Mucosa of descending colon (tissue), 3 donors: ENCODE data around the gene GLRA1. TPM values are rescaled to one million over a fixed set of nuclear protein-coding genes. Genes with fewer than 3 reads are reported as not detected.
"Not testable (repeated sequence)": the region's sequence is repeated elsewhere in the genome, so short reads cannot be mapped to it uniquely, and the experiment has no call there.

Source experiments
- ATAC-seq: fragments of 200-7000 bp; cut with Tn5 transposase; one replicate; pipeline ENCODE4 v1.9.1; 2020; ENCODE audit warnings: mild to moderate bottlenecking, moderate library complexity
- DNase-seq, 3 donors: peaks; one replicate each; pipeline ENCODE4 v3.0.0-alpha.2; 2020
- H3K36me3 ChIP-seq: fragments of 200-600 bp; one replicate; pipeline ENCODE4 v1.8.0; 2021; ENCODE audit warnings: low read depth, mild to moderate bottlenecking
- H3K4me1 ChIP-seq: fragments of 200-600 bp; one replicate; pipeline ENCODE4 v1.8.0; 2021; ENCODE audit warnings: low read depth, mild to moderate bottlenecking
- H3K4me3 ChIP-seq: fragments of 200-600 bp; one replicate; pipeline ENCODE4 v1.8.0; 2021; ENCODE audit warnings: mild to moderate bottlenecking
- H3K9me3 ChIP-seq: fragments of 200-600 bp; one replicate; pipeline ENCODE4 v1.8.0; 2021; ENCODE audit warnings: mild to moderate bottlenecking
- CTCF ChIP-seq: fragments of 200-600 bp; IDR thresholded peaks from one replicate; pipeline ENCODE4 v1.8.0; 2022; ENCODE audit warnings: antibody characterized with exemption, mild to moderate bottlenecking
- intact Hi-C, 2 donors: fragments of 100-400 bp; cut with DNase I in 1 of 2; cut with micrococcal nuclease in 1 of 2; formaldehyde crosslinking; loops; one replicate each; pipeline versions ENCODE4 v1.11.0 to v1.11.1; 2022; cut with DNase I, micrococcal nuclease
- total RNA-seq, 3 donors: library from RNA; stranded (reverse); fragmentation: NEBNext Ultra II Directional in 2 of 3; extraction: Animal tissue kit (Norgen Biotek cat#: 25700) in 2 of 3; gene quantifications; one replicate each; pipeline versions ENCODE4 v1.2.1 to v1.2.4, GENCODE V29; 2021 to 2023
- donor health status: DM: no; HTN: no; CAD: no; lungs with moderate emphysema.
- donor health status: DM: no; HTN: no; CAD: no.
- donor health status: DM: no; HTN: yes; CAD: no.

The GLRA1 gene
- total RNA-seq, 3 donors from 2014 or later, result not detected

GRCh38 chr5:151784141-151784540 lies 140.5 kb downstream of the GLRA1 start:
- H3K36me3 ChIP-seq, result no peaks in the 10 kb centered on the region
- H3K4me1 ChIP-seq, result peaks cover 5% of the 10 kb centered on the region
- no peak overlapping the region for H3K4me3 ChIP-seq
- no peak for ATAC-seq
- TF ChIP-seq CTCF, result no peak
- H3K9me3 ChIP-seq, result no peaks in the 10 kb centered on the region
- DNase-seq, result no peak
- intact Hi-C loops, result no loop called here

GRCh38 chr5:151783664-151784063 lies 141.0 kb downstream of the GLRA1 start:
- H3K36me3 ChIP-seq, ATAC-seq, H3K4me3 ChIP-seq, intact Hi-C loops, H3K4me1 ChIP-seq, H3K9me3 ChIP-seq, DNase-seq: not testable (repeated sequence)

- Histone ChIP-seq H3K9me3 (no peaks in the 10 kb centered on the region), H3K4me1 (peaks cover 11% of the 10 kb centered on the region), H3K4me3 (no peak overlapping the region), H3K36me3 (no peaks in the 10 kb centered on the region)
- intact Hi-C loops, result no loop called here
- no peak for DNase-seq
- no peak for ATAC-seq
- TF ChIP-seq CTCF, result no peak
These were observed 143.4 kb downstream of the GLRA1 start for GRCh38 chr5:151781201-151781600.

- no peak for ATAC-seq
- no peak overlapping the region for H3K4me3 ChIP-seq
- no peaks in the 10 kb centered on the region for H3K9me3 ChIP-seq
- no peak for DNase-seq
- no peaks in the 10 kb centered on the region for H3K36me3 ChIP-seq
- intact Hi-C loops, result no loop called here
- TF ChIP-seq CTCF, result no peak
- H3K4me1 ChIP-seq, result peaks cover 16% of the 10 kb centered on the region
These were observed 144.3 kb downstream of the GLRA1 start for GRCh38 chr5:151780348-151780747.

- H3K4me1 ChIP-seq, result peaks cover 22% of the 10 kb centered on the region
- DNase-seq, result no peak
- H3K9me3 ChIP-seq, result no peaks in the 10 kb centered on the region
- H3K4me3 ChIP-seq, result no peak overlapping the region
- no peak for ATAC-seq
- intact Hi-C loops, result no loop called here
- no peaks in the 10 kb centered on the region for H3K36me3 ChIP-seq
- no peak for TF ChIP-seq CTCF
These were observed 145.0 kb downstream of the GLRA1 start for GRCh38 chr5:151779531-151780125.

GRCh38 chr5:151775025-151775606 lies 149.5 kb downstream of the GLRA1 start:
- peaks cover 31% of the 10 kb centered on the region for H3K4me1 ChIP-seq
- peaks cover 3% of the 10 kb centered on the region for H3K9me3 ChIP-seq
- ATAC-seq (no peak), DNase-seq (no peak)
- H3K4me3 ChIP-seq, result no peak overlapping the region
- TF ChIP-seq CTCF, result no peak
- H3K36me3 ChIP-seq, result no peaks in the 10 kb centered on the region
- intact Hi-C loops, result no loop called here
